HTERT RPE-1 (cell line): Measurements from ENCODE around the gene NUBPL.
"Not testable (repeated sequence)": the region's sequence is repeated elsewhere in the genome, so short reads cannot be mapped to it uniquely, and the experiment has no call there.

Experiments
- in situ Hi-C: fragments of 300-500 bp; cut with MboI; formaldehyde crosslinking; loops from 4 replicates; pipeline ENCODE4 v1.14.3; 2020; ENCODE audit warnings: low sequenced_read_pairs

NUBPL gene

GRCh38 chr14:31802838-31803237 is 241.6 kb downstream of the NUBPL start:
- in situ Hi-C loops = no loop called here

DNA sequence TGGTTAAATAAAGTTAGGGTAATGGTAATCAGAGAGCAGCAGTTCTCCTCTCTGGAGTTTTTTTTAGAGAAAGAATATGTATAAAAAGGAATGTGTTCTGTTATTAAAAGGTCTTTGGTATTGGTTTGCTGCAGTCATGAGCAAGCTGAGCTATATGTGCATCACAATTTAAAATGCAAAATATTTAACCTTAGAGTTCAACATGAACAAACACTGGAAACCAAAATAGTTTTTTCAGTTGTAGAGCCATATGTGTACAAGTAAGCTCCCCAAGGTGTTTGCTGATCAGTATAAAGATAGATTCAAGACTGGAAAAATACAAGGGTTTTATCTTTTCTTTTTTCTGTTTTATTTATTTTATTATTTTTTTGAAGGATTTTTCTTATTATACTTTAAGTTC is 245.0 kb downstream of the NUBPL start:
- in situ Hi-C loops = no loop called here

DNA sequence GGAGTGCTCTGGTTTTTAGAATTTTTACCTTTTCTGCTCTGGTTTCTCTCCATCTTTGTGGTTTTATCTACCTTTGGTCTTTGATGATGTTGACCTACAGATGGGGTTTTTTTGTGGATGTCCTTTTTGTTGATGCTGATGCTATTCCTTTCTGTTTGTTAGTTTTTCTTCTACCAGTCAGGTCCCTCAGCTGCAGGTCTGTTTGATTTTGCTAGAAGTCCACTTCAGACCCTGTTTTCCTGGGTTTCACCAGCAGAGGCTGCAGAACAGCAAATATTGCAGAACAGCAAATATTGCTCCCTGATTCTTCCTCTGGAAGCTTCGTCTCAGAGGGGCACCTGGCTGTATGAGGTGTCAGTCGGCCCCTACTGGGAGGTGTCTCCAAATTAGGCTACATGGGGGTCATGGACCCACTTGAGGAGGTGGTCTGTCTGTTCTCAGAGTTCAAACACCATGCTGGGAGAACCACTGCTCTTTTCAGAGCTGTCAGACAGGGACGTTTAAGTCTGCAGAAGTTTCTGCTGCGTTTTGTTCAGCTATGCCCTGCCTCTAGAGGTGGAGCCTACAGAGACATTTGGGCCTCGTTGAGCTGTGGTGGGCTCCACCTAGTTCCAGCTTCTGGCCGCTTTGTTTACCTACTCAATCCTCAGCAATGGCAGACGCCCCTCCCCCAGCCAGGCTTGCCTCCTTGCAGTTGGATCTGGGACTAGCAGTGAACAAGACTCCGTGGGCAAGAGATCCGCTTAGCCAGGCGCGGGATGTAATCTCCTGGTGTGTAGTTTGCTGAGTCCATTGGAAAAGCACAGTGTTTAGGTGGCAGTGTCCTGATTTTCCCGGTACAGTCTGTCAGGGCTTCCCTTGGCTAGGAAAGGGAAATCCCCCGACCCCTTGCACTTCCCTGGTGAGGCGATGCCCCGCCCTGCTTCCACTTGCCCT is 250.8 kb downstream of the NUBPL start:
- in situ Hi-C loops = not testable (repeated sequence)

DNA sequence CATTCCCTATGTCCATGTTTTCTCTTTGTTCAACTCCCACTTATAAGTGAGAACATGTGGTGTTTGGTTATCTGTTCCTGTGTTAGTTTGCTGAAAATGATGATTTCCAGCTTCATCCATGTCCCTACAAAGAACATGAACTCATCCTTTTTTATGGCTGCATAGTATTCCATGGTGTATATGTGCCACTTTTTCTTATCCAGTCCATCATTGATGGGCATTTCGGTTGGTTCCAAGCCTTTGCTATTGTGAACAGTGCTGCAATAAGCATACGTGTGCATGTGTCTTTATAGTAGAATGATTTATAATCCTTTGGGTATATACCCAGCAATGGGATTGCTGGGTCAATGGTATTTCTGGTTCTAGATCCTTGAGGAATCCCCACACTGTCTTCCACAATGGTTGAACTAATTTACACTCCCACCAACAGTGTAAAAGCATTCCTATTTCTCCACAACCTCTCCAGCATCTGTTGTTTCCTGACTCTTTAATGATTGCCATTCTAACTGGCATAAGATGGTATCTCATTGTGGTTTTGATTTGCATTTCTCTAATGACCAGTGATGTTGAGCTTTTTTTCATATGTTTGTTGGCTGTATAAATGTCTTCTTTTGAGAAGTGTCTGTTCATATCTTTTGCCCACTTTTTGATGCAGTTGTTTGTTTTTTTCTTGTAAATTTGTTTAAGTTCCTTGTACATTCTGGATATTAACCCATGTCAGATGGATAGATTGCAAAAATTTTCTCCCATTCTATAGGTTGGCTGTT is 252.7 kb downstream of the NUBPL start:
- in situ Hi-C loops = not testable (repeated sequence)

DNA sequence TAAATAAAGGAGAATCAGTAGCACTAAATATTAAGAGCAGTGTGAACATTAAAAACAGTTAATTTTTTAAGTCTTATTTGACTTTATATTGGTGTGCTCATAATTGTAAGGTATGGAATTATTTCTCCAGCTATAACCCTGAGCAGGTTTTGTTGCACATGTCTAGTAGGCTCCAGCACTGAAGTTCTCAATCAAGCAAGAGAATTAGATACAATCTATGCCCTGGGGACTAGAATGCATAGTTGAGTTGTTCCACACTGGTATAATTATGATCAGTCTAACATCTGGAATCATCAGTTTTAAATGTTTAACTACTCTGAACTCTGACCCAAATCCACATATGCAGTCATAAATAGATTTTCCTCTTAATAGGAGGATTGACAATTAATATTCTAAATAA is 258.1 kb downstream of the NUBPL start:
- in situ Hi-C loops = no loop called here

GRCh38 chr14:31825459-31825858 is 264.3 kb downstream of the NUBPL start:
- in situ Hi-C loops = no loop called here

GRCh38 chr14:31827325-31827724 is 266.1 kb downstream of the NUBPL start:
- in situ Hi-C loops = no loop called here

GRCh38 chr14:31828946-31829868 is 268.0 kb downstream of the NUBPL start:
- in situ Hi-C loops = no loop called here

DNA sequence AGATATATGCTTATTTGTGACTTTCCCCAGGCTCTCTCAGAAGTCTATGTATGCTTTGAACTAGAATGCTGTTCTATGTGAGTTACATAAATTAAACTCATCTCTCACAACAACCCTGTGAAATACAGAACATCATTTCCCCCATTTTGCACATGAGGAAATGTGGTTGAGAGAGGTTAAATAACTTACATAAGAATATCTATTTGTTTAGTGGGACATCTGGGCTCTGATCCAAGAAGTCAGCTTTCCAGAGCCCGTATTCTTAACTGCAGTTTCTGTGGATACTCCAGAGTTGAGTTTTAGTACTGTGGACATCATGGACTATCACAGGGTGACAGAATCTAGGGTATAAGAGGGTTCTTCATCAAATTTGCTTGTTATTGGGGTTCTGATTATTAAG is 273.4 kb downstream of the NUBPL start:
- in situ Hi-C loops = no loop called here

DNA sequence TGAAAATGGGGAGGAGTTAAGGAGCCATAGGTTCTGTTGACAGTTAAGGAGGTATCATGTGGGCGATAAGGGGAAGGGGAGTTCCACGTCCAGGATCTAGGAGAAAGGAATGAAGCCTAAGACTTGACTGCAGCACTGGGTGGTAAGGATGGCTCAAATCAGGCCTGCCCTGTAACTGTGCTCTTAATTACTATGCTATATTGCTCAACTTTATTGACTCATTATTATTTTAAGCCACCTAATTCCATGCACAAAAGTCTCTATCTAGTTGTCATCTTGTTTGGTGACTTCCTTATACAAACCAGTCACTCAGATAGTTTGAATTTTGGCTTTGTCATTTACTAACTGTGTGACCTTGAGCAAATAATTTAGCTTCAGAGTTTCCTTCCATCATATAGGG is 273.8 kb downstream of the NUBPL start:
- in situ Hi-C loops = no loop called here

DNA sequence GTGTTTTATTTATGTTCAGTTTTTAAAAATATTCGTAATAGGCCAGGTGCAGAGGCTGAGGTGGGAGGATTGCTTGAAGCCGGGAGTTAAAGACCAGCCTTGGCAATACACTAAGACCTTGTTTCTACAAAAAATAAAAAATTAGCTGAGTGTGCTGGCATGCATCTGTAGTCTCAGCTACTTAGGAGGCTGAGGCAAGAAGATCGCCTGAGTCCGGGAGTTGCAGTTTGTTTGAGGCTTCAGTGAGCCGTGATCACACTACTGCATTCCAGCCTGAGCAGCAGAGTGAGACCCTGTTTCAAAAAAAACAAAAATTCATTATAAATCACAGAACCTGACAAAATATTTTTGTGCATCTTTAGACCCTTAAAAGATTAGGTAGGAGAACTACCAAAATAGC is 275.8 kb downstream of the NUBPL start:
- in situ Hi-C loops = no loop called here

- in situ Hi-C loops = no loop called here
Observed at GRCh38 chr14:31842899-31843298, 281.7 kb downstream of the NUBPL start.

- in situ Hi-C loops = no loop called here
Observed at GRCh38 chr14:31843361-31844091, 282.3 kb downstream of the NUBPL start.

DNA sequence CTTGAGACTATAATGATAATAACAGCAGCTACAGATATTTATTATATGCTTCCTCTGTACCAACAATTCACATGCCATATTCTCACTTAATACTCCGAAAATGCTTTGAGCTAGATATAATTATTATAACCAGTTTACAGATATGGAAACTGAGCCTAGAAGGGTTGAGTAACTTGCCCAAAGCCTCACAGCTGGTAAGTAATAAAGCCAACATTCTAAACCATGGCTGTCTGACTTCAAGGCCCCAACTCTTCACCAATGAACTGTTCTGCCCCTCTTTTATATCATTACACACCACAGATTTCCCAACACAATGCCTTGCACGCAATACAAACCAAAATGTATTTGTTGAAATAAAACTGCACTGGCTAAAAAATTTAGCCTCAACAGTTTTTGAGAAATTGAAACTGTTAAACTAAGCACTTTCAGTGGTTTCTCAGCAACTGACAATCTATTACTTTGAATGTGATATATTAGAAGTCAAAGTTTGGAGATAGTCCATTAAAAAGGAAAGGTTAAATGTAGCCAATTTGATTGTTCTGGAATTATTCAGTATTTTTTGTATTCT is 293.4 kb downstream of the NUBPL start:
- in situ Hi-C loops = no loop called here

- in situ Hi-C loops = no loop called here
Observed at GRCh38 chr14:31855262-31855661, 294.1 kb downstream of the NUBPL start.

DNA sequence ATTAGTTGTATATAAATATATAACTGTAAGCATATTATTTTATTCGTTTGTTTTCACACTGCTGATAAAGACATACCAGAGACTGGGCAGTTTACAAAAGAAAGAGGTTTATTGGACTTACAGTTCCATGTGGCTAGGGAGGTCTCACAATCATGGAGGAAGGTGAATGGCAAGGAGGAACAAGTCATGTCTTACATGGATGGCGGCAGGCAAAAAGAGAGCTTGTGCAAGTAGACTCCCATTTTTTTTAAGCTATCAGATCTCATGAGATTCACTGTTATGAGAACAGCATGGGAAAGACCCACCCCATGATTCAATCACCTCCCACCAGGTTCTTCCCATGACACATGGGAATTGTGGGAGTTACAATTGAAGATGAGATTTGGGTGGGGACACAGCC is 294.8 kb downstream of the NUBPL start:
- in situ Hi-C loops = not testable (repeated sequence)

GRCh38 chr14:31858868-31859267 is 297.7 kb downstream of the NUBPL start:
- in situ Hi-C loops = no loop called here

DNA sequence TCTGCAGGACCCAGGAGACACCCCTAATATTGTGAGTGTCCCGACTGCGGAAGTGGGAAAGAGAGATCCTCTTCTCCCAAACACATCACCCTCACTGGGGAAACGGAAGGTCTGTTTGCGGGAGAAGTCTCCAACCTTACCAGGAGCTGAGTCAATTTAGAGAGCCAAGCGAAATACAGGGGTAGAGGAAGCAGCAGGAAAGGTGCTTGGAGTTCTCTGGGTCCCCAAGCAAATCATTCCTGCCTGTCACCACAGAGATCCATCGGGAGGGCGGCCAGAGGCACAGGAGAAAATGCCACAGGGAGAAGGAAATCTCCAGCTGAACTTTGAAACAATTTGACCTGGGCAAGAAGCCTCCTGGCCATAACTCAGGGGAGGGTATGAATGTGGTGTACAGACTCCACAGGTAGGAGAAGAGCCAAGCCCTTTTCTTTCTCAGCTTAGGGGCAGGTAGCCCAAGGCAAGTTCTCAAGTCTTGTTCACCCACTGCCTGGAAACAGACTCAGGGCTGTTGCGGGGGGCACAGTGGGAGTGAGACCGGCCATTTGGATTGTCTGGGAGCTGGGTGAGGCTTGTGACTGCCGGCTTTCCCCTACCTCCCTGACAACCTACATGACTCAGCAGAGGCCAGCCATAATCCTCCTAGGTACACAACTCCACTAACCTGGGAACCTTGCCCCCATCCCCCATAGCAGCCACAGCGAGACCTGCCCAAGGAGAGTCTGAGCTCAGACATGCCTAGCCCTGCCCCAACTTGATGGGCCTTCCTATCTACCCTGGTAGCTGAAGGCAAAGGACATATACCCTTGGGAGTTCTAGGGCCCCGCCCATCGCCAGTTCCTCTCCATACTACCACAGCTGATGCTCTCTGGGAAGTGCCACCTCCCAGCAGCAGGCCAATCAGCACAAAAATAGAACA is 304.0 kb downstream of the NUBPL start:
- in situ Hi-C loops = no loop called here

DNA sequence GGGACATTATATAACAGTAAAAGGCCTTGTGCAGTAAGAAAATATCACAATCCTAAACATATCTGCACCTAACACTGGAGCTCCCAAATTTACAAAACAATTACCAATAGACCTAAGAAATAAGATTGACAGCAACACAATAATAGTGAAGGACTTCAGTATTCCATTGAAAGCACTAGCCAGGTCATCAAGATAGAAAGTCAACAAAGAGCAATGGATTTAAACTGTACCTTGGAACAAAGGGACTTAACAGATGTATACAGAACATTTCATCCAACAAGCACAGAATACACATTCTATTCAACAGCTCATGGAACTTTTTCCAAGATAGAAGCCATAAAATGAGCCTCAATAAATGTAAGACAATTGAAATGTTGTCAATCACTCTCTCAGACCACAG is 306.4 kb downstream of the NUBPL start:
- in situ Hi-C loops = no loop called here
